RWPE1 (cell line): ENCODE results near the gene MKI67.
A peak's percentile ranks its signal among the peaks of the same experiment; 100 is the strongest.

Experiments
- CTCF ChIA-PET: fragments of 350-600 bp; sonication (Branson Sonifier 250); formaldehyde crosslinking; extraction: SDS; loops from one replicate; lab custom pipeline; 2021; lab: Yijun Ruan, JAX
- POLR2A ChIA-PET: fragments of 400-600 bp; formaldehyde crosslinking; extraction: SDS; loops from one replicate; lab custom pipeline; 2020; ENCODE audit warnings: antibody characterized with exemption; ENCODE audit not compliant: low non-redundant PET; lab: Yijun Ruan, JAX
- DNase-seq: peaks from one replicate; pipeline ENCODE4 v3.0.0; 2012; ENCODE audit warnings: low spot score
- H3K27ac ChIP-seq: fragments of 450-650 bp; 2 replicates; pipeline ENCODE4 v1.5.1; 2017
- TF ChIP-seq, protein P1 (sequence below): fragments of 450-650 bp; conservative IDR thresholded peaks from 2 replicates; pipeline ENCODE4 v1.5.1; 2017; ENCODE audit warnings: low read depth, mild to moderate bottlenecking

MKI67 gene

DNA sequence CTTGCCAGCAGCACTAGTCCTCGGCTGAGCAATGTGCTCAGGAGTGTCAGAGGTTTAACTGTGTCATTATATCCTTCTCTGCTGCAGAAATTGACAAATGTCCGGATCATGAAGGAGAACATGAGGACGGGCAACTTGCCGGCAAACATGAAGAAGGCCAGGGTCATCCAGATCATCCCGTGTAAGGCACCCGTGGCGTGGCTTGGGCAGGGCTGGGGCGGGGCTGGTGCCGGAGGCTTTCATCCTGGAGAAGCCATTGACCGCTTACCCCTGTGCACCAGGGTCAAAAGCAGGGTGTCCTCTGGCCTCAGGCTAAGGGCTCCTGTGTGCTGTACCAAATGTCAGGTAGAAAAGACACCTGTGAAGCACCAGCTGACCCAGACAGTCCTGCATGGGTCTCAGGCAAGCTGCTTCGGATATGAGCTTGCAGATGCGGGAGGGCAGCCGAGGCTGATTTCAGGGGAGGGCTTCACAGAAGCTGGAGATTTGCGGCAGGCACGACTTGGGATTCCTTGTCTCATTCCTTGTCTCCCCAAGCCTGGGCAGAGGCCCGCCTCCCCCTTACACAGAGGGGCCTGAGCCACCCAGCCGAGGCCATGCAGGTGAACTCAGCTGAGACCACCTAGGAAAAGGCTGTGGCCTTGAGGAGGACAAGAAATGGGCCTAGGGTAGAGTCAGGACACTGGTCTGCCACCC is 55.4 kb downstream of the MKI67 start:
- TF ChIP-seq, protein P1, sequence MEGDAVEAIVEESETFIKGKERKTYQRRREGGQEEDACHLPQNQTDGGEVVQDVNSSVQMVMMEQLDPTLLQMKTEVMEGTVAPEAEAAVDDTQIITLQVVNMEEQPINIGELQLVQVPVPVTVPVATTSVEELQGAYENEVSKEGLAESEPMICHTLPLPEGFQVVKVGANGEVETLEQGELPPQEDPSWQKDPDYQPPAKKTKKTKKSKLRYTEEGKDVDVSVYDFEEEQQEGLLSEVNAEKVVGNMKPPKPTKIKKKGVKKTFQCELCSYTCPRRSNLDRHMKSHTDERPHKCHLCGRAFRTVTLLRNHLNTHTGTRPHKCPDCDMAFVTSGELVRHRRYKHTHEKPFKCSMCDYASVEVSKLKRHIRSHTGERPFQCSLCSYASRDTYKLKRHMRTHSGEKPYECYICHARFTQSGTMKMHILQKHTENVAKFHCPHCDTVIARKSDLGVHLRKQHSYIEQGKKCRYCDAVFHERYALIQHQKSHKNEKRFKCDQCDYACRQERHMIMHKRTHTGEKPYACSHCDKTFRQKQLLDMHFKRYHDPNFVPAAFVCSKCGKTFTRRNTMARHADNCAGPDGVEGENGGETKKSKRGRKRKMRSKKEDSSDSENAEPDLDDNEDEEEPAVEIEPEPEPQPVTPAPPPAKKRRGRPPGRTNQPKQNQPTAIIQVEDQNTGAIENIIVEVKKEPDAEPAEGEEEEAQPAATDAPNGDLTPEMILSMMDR: no peak
- H3K27ac ChIP-seq: peak overlapping the region; percentile 100
- ChIA-PET CTCF (interaction anchor here (0.9 to 1.5 kb wide), 2 partner anchors 59 to 86 kb away, joined by 3 to 6 read pairs; no protein-coding TSS in a partner anchor), POLR2A (no interaction called here)
- no peak for DNase-seq

DNA sequence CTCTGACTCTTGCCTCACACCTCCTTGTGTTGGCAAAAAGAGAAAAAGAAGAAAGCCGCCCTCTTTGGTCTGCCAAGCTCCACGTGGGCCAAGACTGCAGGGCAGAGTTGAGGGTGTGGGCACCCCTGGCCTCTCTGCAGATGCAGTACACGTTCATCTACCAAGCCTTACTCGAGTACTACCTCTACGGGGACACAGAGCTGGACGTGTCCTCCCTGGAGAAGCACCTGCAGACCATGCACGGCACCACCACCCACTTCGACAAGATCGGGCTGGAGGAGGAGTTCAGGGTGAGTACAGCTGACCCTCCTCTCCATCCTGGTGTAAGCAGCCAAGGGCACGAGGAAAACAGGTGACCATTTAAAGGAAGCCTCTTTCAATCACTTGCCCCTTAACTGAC is 56.1 kb downstream of the MKI67 start:
- no peak for DNase-seq
- ChIA-PET CTCF (interaction anchor here (0.9 to 2.3 kb wide), 7 partner anchors 22 to 217 kb away, joined by 3 to 40 read pairs (median 19); partner anchors contain the start of gene PTPRE), POLR2A (no interaction called here)
- peak overlapping the region; percentile 100 for H3K27ac ChIP-seq
- TF ChIP-seq, protein P1: no peak

DNA sequence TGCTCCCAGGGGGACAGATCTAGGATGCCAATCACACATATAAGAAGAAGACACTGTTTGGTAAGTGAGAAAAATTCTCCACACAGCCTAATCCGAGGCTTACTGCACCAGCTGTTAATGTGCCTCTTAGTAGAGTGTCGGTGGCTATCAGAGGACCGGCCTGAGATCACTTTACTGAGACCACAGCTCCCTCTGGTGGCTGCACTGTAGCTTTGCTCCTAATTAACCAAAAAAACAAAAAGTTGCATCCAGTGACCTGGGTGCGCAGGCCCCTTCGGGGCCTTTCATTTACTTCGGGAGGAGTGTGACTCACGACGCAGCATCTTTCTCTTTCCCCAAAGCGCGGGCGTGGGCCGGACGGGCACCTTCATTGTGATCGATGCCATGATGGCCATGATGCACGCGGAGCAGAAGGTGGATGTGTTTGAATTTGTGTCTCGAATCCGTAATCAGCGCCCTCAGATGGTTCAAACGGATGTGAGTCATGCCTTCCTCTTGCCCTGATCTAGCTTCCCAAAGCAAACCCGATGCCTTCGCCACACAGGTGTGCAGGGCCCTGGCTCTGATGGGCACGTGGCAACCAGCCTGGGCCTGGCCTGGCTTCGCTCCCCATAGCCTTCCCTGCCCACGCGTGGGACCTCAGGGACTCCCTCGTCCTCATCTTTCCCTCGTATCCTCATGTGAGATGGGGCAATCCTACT is 56.7 kb downstream of the MKI67 start:
- TF ChIP-seq, protein P1: peak; percentile 79
- ChIA-PET CTCF (interaction anchor here (0.6 to 2.3 kb wide), 22 partner anchors 10 to 1683 kb away, joined by 3 to 40 read pairs (median 4); partner anchors contain the start of gene PTPRE), POLR2A (no interaction called here)
- peak overlapping the region; percentile 100 for H3K27ac ChIP-seq
- peak; percentile 83 for DNase-seq

DNA sequence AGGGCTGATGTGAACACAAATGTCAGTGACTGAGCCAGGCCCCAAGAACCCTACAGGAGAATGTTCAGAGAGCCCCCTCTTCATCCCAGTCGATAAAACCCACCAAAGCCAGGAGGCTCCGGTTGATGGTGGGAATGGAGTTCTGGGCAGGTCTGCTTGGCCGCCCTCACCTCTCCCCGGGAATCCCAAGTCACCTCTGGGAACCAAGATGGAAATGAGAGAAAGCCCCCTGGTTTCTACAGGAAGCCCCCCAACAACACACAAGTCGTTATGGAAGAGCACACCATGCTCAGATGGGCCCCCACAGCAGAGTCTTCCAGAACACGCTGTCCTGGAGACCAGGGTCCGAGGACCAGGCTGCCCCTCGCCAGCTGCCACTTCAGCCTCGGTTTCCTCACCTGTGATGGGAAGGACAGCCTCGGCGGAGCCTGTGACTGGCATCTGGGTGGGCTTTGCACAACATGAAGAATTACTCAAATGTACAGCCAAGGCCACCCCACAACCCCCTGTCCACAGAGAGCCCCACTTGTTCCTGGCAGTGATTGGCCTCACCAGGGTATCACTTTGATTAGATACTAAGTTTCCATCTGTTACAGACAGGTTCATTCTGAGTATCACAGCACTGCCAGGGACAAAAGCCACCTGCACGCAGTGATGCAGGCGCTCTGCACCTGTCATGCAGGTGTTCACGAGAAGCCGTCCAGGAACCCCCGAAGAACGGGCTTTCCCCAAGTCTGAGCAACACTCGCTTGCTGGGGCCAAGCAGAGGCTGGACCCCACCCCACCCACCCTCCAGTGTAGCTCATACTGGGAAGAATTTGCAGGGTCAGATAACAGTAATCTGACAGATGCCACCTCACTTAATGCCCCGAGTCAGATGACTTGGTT is 57.6 kb downstream of the MKI67 start:
- no peak for DNase-seq
- CTCF ChIA-PET: interaction anchor here (0.6 to 2.3 kb wide), 23 partner anchors 11 to 1682 kb away, joined by 3 to 40 read pairs (median 3); partner anchors contain the start of gene PTPRE
- TF ChIP-seq, protein P1: no peak
- POLR2A ChIA-PET: no interaction called here
- H3K27ac ChIP-seq: peak overlapping the region; percentile 100

DNA sequence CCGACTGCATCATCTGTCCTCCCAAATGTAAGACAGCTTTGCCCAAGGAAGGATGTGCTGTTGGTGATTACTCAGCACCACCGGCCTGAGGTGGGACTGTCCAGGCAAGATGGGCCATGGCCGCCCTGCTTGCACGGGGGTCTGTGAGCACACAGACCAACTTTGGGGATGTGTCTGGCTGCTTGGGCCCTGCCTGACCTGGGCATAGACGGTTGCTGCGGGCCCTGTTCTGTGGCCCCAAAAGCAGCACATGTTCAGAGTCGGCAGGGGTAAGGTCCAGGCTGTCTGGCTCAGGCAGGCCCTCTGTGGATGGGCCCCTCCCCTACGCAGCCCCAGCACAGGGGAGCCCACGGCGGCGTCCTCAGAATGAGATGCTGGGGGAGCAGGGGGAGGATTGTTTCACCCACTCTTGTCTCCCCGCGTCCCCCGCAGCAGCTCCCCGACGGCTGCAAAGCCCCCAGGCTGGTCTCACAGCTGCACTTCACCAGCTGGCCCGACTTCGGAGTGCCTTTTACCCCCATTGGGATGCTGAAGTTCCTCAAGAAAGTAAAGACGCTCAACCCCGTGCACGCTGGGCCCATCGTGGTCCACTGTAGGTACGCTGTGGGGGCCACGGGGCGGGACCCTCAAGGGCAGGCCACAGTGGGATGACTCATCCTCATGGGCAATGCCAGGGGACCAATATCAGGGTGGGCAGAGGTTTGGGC is 58.4 kb downstream of the MKI67 start:
- H3K27ac ChIP-seq: peak overlapping the region; percentile 100
- ChIA-PET CTCF (interaction anchor here (1.0 to 2.3 kb wide), 2 partner anchors 32 to 161 kb away, joined by 3 to 19 read pairs; partner anchors contain the start of gene PTPRE), POLR2A (no interaction called here)
- DNase-seq: no peak
- TF ChIP-seq, protein P1: no peak
